Left lung (tissue), 10 donors: ENCODE data around the gene RCBTB2. TPM values are rescaled to one million over a fixed set of nuclear protein-coding genes. Genes with fewer than 3 reads are reported as not detected.

Experiments
- ATAC-seq: fragments of 200-7000 bp; cut with Tn5 transposase; one replicate; pipeline ENCODE4 v1.9.1; 2020; ENCODE audit warnings: moderate library complexity
- DNase-seq, 4 donors: peaks; one replicate each; pipeline ENCODE4 v3.0.0-alpha.2; 2013 to 2020
- H3K27ac ChIP-seq, 2 donors: fragments of 200-600 bp; sonication (generic) in 1 of 2; one replicate each; pipeline versions ENCODE4 v1.5.0 to v1.8.0; 2020 to 2021
- H3K27me3 ChIP-seq, 2 donors: fragments of 200-600 bp; sonication (generic) in 1 of 2; one replicate each; pipeline versions ENCODE4 v1.5.0 to v1.8.0; 2020 to 2021
- H3K36me3 ChIP-seq, 2 donors: fragments of 200-600 bp; sonication (generic) in 1 of 2; one replicate each; pipeline versions ENCODE4 v1.5.0 to v1.8.0; 2020 to 2021
- H3K4me1 ChIP-seq, 2 donors: fragments of 200-600 bp; one replicate each; pipeline ENCODE4 v1.8.0; 2021
- H3K4me3 ChIP-seq, 2 donors: fragments of 200-600 bp; sonication (generic) in 1 of 2; one replicate each; pipeline versions ENCODE4 v1.5.0 to v1.8.0; 2020 to 2021; ENCODE audit warnings: mild to moderate bottlenecking in 1 of 2
- H3K9me3 ChIP-seq, 2 donors: fragments of 200-600 bp; sonication (generic) in 1 of 2; one replicate each; pipeline versions ENCODE4 v1.5.0 to v1.8.0; 2020 to 2021
- CTCF ChIP-seq, 2 donors: fragments of 200-600 bp; sonication (generic) in 1 of 2; IDR thresholded peaks; one replicate each; pipeline versions ENCODE4 v1.5.0 to v1.8.0; 2021; ENCODE audit warnings: antibody characterized with exemption in 2 of 2
- intact Hi-C, 2 donors: fragments of 100-400 bp; cut with DNase I; formaldehyde crosslinking; loops; one replicate each; pipeline versions ENCODE4 v1.11.2 to v1.14.2; 2022
- polyA plus RNA-seq, 6 donors: library from polyadenylated mRNA; unstranded; fragments of 120-200 nt; gene quantifications; one replicate each; pipeline ENCODE4 v1.2.1, GENCODE V29; 2013; ENCODE audit not compliant: insufficient read length in 6 of 6
- total RNA-seq, 2 donors: library from RNA; stranded (reverse); fragmentation: NEBNext Ultra II Directional; extraction: Animal tissue kit (Norgen Biotek cat#: 25700); gene quantifications; one replicate each; pipeline ENCODE4 v1.2.1, GENCODE V29; 2021
- donor health status: DM: no; HTN: yes; CAD: no.
- donor health status: DM: no; HTN: no; CAD: no.

Gene RCBTB2
- total and polyA plus RNA-seq, 8 donors: 17.1 to 44.5 (median 40.6) TPM

DNA sequence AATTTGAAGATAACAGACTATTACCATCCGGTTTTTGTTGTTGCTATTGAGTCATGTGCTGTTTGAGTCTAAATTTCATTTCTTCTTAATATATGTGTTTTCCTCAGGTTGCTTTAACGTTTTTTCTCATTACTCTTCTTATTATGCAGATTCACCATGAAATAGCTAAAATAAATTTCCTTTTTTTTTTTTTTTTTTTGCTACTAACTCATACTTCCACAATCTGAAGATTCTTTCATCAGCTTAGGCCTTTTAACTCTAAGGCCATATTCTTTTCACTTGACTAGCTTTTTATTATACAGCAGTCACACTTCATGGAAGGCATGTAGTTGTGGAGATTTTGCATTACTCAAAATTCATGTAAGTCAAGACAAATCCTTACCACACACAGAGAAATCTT, 23.9 kb upstream of the RCBTB2 start:
- no peak for ATAC-seq
- Histone ChIP-seq H3K4me1 (peaks cover 0 to 13% of the 10 kb centered on the region in 2 donors), H3K36me3 (no peaks in the 10 kb centered on the region), H3K27ac (peak overlapping the region in 1 of 2 donors; percentile 24), H3K9me3 (peaks cover 0 to 23% of the 10 kb centered on the region in 2 donors), H3K4me3 (no peak overlapping the region), H3K27me3 (no peaks in the 10 kb centered on the region)
- no peak for DNase-seq
- no peak for TF ChIP-seq CTCF (IDR thresholded peaks at IDR 0.05)
- intact Hi-C loops: no loop called here

DNA sequence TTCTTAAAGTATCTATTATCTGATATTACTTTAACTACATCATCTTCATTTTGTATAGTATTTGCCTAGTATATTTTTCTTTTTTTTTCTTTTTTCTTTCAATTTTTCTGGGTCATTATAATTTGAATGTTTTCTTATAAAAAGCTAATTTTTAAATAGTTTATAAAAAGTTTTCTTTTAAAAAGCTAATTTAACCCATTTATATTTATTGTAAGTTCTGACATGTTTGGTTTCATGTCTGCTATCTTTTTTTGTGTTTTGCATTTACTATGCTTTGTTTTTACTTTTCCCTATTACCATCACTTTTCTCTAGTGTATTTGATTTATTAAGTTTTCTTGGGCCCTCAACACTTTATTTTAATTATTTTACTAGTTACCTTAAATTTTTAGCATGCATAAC, 22.6 kb upstream of the RCBTB2 start:
- Histone ChIP-seq H3K4me1 (peaks cover 0 to 4% of the 10 kb centered on the region in 2 donors), H3K27ac (no peak overlapping the region), H3K27me3 (no peaks in the 10 kb centered on the region), H3K4me3 (no peak overlapping the region), H3K36me3 (no peaks in the 10 kb centered on the region), H3K9me3 (peaks cover 0 to 36% of the 10 kb centered on the region in 2 donors)
- no peak for TF ChIP-seq CTCF (IDR thresholded peaks at IDR 0.05)
- DNase-seq (no peak), ATAC-seq (no peak)
- intact Hi-C loops: no loop called here

GRCh38 chr13:48551329-48551728, 18.4 kb upstream of the RCBTB2 start:
- TF ChIP-seq CTCF (IDR thresholded peaks at IDR 0.05): no peak
- Histone ChIP-seq H3K27ac (no peak overlapping the region), H3K4me3 (no peak overlapping the region), H3K9me3 (peaks cover 0 to 37% of the 10 kb centered on the region in 2 donors), H3K4me1 (no peaks in the 10 kb centered on the region), H3K27me3 (no peaks in the 10 kb centered on the region), H3K36me3 (no peaks in the 10 kb centered on the region)
- intact Hi-C loops: no loop called here
- ATAC-seq (no peak), DNase-seq (no peak)

DNA sequence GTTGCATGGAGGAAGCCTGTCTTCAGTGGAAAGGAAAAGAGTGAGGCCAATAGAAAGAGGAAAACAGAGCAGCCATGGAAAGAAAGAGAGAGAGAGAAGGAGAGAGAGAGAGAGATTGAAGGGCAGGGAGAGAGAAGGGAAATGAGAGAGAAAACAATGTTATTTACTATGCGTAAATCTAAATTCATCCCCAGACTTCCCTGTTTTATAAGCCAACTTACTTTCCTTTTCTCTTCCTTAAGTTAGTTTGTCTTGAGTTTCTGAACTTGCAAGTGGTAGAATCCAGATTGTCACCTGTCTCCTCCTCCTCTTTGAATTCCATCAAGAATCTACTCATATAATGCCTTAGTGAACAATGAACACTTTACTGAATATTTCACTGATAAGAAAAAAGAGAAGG, 16.8 kb upstream of the RCBTB2 start:
- H3K4me1 ChIP-seq: no peaks in the 10 kb centered on the region
- ATAC-seq: no peak
- H3K36me3 ChIP-seq: no peaks in the 10 kb centered on the region
- intact Hi-C loops: no loop called here
- H3K4me3 ChIP-seq: no peak overlapping the region
- DNase-seq: no peak
- H3K27me3 ChIP-seq: no peaks in the 10 kb centered on the region
- peaks cover 0 to 24% of the 10 kb centered on the region in 2 donors for H3K9me3 ChIP-seq
- no peak overlapping the region for H3K27ac ChIP-seq
- TF ChIP-seq CTCF (IDR thresholded peaks at IDR 0.05): no peak

DNA sequence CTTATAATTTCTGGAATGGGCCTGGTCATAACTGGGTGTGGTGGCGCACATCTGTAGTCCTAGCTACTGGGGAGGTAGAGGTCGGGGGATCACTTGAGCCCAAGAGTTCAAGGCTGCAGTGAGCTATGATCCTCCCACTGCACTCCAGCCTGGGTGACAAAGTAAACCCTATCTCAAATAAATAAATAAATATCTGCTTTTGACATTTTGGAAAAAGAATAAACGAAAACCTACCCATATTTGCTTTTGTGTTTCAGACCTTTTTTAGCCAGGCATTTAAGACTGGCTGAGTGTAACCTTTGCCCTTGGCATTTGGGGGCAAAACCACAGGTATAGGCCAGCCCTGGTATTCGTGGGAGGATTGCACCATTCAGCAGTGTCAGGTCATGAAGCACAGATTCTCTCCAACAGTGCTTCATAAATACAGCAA, 14.8 kb upstream of the RCBTB2 start:
- Histone ChIP-seq H3K9me3 (peaks cover 0 to 21% of the 10 kb centered on the region in 2 donors), H3K27me3 (no peaks in the 10 kb centered on the region), H3K4me1 (peaks cover 0 to 9% of the 10 kb centered on the region in 2 donors), H3K36me3 (no peaks in the 10 kb centered on the region), H3K4me3 (no peak overlapping the region), H3K27ac (no peak overlapping the region)
- no peak for TF ChIP-seq CTCF (IDR thresholded peaks at IDR 0.05)
- ATAC-seq: no peak
- intact Hi-C loops: no loop called here
- DNase-seq: no peak
